ENCODE measurements around the gene RFLNA. TPM values are rescaled to one million over a fixed set of nuclear protein-coding genes. Genes with fewer than 3 reads are reported as not detected.

The RFLNA gene
- total and polyA plus RNA-seq, 2 of the 13 experiments (the other 11 are each of a cell fraction or from before 2014, with no cell fraction given): not detected

DNA sequence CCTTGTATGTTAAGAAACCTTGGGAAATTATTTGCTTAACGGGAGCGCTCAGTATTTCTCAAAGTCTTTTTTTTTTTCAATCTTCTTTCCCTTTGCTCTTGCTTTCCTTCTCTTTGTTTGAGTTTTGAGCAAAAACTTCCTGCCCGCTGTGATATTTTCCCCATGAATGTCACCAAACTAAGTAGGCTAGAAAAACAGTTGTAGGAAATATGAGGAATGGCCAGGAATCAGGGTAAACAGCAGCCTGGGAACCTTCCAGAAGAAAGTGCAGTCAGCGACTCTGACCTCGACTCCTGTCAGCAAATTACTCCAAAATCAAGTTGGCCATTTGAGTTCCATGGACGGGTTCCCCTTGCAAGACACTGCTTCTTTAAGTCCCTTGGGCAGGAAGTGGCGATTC lies 11.6 kb upstream of the RFLNA start:
- Histone ChIP-seq H3K4me2 (ENCODE audit: low read depth, low read length) (no peak overlapping the region), H3K4me1 (ENCODE audit: insufficient read depth, low read length) (peaks cover 21% of the 10 kb centered on the region), H3K27ac (ENCODE audit: extremely low read length, insufficient read depth, low read length) (no peak overlapping the region), H2AFZ (ENCODE audit: low read length) (no peak overlapping the region), H3K27me3 (ENCODE audit: control insufficient read depth in 1 of 2, insufficient read depth in 2 of 2, low read length in 2 of 2) (peaks cover 0 to 27% of the 10 kb centered on the region in 2 experiments; a peak in 3 of 5 replicates), H3K9me3 (ENCODE audit: low read length) (peaks cover 4% of the 10 kb centered on the region; the same call in 1 of the 2 replicates), H4K20me1 (ENCODE audit: insufficient read depth, low read length) (no peaks in the 10 kb centered on the region; the same call in 1 of the 2 replicates), H3K9ac (ENCODE audit: insufficient read depth, low read depth, low read length) (no peak overlapping the region), H3K79me2 (ENCODE audit: insufficient read depth, low read length) (no peaks in the 10 kb centered on the region), H3K4me3 (replicated peaks in 1 of 3; ENCODE audit: insufficient read depth in 1 of 3, low read depth in 2 of 3, low read length in 3 of 3) (no peak overlapping the region), H3K36me3 (replicated peaks in 1 of 2; ENCODE audit: control insufficient read depth in 1 of 2, insufficient read depth in 2 of 2, low read length in 2 of 2) (no peaks in the 10 kb centered on the region)
- no TSS peak for BruUV-seq (replicated peaks)
- CTCF ChIA-PET (ENCODE audit: low intra/inter-chr PET ratio, low total read pairs): no interaction called here
- WGBS (ENCODE audit: low lambda C conversion rate): 25% methylated on average over 7 of the region's 7 CpGs
- POLR2A ChIA-PET: no interaction called here
- DNase-seq (ENCODE audit: low spot score): no peak
- FAIRE-seq: no peak
- TF ChIP-seq SNRNP70 (IDR thresholded peaks at IDR 0.05; ENCODE audit: low read depth, low read length) (no peak), ZNF468 (CRISPR knock-in tag; IDR thresholded peaks at IDR 0.05) (no peak)
- no peak for ATAC-seq
- in situ Hi-C loops (cut with HindIII; ENCODE audit: extremely low pct_ligation_motif_present, low pct_unique_long_range_greater_than_20kb): no loop called here
- intact Hi-C loops (cut with micrococcal nuclease; ENCODE audit: unreplicated experiment): no loop called here

DNA sequence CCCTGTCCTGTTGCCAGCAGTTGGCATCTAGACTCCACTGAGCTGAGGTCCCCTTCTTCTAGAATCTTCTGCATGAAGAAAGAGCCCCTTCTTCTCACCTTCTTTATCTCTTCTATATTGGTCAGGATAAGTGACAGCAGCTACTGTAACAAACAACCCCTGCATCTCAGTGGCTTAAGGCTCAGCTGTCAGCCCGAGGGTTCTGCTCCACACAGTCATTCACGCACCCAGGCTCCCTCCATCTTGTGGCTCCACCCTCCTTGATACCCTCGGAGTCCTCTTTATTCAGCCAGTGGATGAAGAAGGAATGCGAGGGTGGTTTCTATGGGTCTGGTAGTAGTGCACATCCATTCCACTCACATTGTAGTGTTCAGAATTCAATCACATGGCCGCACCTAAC lies 10.5 kb upstream of the RFLNA start:
- Histone ChIP-seq H3K79me2 (ENCODE audit: insufficient read depth, low read length) (no peaks in the 10 kb centered on the region), H3K9ac (ENCODE audit: insufficient read depth, low read depth, low read length) (no peak overlapping the region), H3K27me3 (ENCODE audit: control insufficient read depth in 1 of 2, insufficient read depth in 2 of 2, low read length in 2 of 2) (peaks cover 0 to 38% of the 10 kb centered on the region in 2 experiments; a peak in 3 of 5 replicates), H4K20me1 (ENCODE audit: insufficient read depth, low read length) (no peaks in the 10 kb centered on the region), H2AFZ (ENCODE audit: low read length) (no peak overlapping the region), H3K27ac (ENCODE audit: extremely low read length, insufficient read depth, low read length) (no peak overlapping the region), H3K4me3 (replicated peaks in 1 of 3; ENCODE audit: insufficient read depth in 1 of 3, low read depth in 2 of 3, low read length in 3 of 3) (no peak overlapping the region), H3K36me3 (replicated peaks in 1 of 2; ENCODE audit: control insufficient read depth in 1 of 2, insufficient read depth in 2 of 2, low read length in 2 of 2) (no peaks in the 10 kb centered on the region), H3K4me1 (ENCODE audit: insufficient read depth, low read length) (peaks cover 10% of the 10 kb centered on the region), H3K9me3 (ENCODE audit: low read length) (peaks cover 4% of the 10 kb centered on the region; the same call in 1 of the 2 replicates), H3K4me2 (ENCODE audit: low read depth, low read length) (no peak overlapping the region)
- ChIA-PET POLR2A (no interaction called here), CTCF (ENCODE audit: low intra/inter-chr PET ratio, low total read pairs) (no interaction called here)
- WGBS (ENCODE audit: low lambda C conversion rate): 26% methylated on average over 5 of the region's 5 CpGs
- no peak for DNase-seq (ENCODE audit: low spot score)
- ATAC-seq: no peak
- in situ Hi-C loops (cut with HindIII; ENCODE audit: extremely low pct_ligation_motif_present, low pct_unique_long_range_greater_than_20kb): no loop called here
- no TSS peak for BruUV-seq (replicated peaks)
- FAIRE-seq: no peak
- intact Hi-C loops (cut with micrococcal nuclease; ENCODE audit: unreplicated experiment): no loop called here
- TF ChIP-seq, protein P1, sequence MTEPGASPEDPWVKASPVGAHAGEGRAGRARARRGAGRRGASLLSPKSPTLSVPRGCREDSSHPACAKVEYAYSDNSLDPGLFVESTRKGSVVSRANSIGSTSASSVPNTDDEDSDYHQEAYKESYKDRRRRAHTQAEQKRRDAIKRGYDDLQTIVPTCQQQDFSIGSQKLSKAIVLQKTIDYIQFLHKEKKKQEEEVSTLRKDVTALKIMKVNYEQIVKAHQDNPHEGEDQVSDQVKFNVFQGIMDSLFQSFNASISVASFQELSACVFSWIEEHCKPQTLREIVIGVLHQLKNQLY (CRISPR knock-in tag; IDR thresholded peaks at IDR 0.05): no peak
- TF ChIP-seq SPEN (CRISPR knock-in tag; IDR thresholded peaks at IDR 0.05; ENCODE audit: low read depth) (no peak), ZNF354B (CRISPR knock-in tag; IDR thresholded peaks at IDR 0.05) (no peak), ZNF30 (CRISPR knock-in tag; IDR thresholded peaks at IDR 0.05) (no peak), XRCC5 (optimal IDR thresholded peaks at IDR 0.05; ENCODE audit: low read length) (no peak), CBX1 (IDR thresholded peaks at IDR 0.05; ENCODE audit: low read depth) (no peak), DMAP1 (CRISPR knock-in tag; IDR thresholded peaks at IDR 0.05) (no peak), ZNF589 (CRISPR knock-in tag; conservative IDR thresholded peaks at IDR 0.05) (no peak), ELF3 (CRISPR knock-in tag; IDR thresholded peaks at IDR 0.05) (no peak), ZNF772 (CRISPR knock-in tag; IDR thresholded peaks at IDR 0.05) (no peak), NFIC (IDR thresholded peaks at IDR 0.05; ENCODE audit: low read length) (no peak), PLRG1 (conservative IDR thresholded peaks at IDR 0.05) (no peak)
- TF ChIP-seq, protein P2, sequence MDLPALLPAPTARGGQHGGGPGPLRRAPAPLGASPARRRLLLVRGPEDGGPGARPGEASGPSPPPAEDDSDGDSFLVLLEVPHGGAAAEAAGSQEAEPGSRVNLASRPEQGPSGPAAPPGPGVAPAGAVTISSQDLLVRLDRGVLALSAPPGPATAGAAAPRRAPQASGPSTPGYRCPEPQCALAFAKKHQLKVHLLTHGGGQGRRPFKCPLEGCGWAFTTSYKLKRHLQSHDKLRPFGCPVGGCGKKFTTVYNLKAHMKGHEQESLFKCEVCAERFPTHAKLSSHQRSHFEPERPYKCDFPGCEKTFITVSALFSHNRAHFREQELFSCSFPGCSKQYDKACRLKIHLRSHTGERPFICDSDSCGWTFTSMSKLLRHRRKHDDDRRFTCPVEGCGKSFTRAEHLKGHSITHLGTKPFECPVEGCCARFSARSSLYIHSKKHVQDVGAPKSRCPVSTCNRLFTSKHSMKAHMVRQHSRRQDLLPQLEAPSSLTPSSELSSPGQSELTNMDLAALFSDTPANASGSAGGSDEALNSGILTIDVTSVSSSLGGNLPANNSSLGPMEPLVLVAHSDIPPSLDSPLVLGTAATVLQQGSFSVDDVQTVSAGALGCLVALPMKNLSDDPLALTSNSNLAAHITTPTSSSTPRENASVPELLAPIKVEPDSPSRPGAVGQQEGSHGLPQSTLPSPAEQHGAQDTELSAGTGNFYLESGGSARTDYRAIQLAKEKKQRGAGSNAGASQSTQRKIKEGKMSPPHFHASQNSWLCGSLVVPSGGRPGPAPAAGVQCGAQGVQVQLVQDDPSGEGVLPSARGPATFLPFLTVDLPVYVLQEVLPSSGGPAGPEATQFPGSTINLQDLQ (CRISPR knock-in tag; IDR thresholded peaks at IDR 0.05): no peak
- TF ChIP-seq, protein P3, sequence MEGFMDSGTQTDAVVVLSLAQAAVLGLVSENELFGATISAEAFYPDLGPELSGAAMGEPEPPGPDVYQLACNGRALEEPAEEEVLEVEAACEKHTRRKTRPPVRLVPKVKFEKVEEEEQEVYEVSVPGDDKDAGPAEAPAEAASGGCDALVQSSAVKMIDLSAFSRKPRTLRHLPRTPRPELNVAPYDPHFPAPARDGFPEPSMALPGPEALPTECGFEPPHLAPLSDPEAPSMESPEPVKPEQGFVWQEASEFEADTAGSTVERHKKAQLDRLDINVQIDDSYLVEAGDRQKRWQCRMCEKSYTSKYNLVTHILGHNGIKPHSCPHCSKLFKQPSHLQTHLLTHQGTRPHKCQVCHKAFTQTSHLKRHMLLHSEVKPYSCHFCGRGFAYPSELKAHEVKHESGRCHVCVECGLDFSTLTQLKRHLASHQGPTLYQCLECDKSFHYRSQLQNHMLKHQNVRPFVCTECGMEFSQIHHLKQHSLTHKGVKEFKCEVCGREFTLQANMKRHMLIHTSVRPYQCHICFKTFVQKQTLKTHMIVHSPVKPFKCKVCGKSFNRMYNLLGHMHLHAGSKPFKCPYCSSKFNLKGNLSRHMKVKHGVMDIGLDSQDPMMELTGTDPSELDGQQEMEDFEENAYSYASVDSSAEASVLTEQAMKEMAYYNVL (CRISPR knock-in tag; IDR thresholded peaks at IDR 0.05; ENCODE audit: borderline replicate concordance): no peak
